HL-60/S4 (cell line): ENCODE measurements around the gene CLDND2.

ENCODE experiments used
- in situ Hi-C: fragments of 300-500 bp; cut with MboI; formaldehyde crosslinking; loops from 2 replicates; pipeline ENCODE4 v1.14.3; 2022; ENCODE audit warnings: low sequenced_read_pairs

CLDND2 gene

GRCh38 chr19:51356159-51356801 lies 12.5 kb downstream of the CLDND2 start:
- in situ Hi-C loops = no loop called here

- in situ Hi-C loops = no loop called here
These were observed 14.1 kb downstream of the CLDND2 start for GRCh38 chr19:51354742-51355148.

GRCh38 chr19:51354103-51354741 lies 14.6 kb downstream of the CLDND2 start:
- in situ Hi-C loops = no loop called here

- in situ Hi-C loops = no loop called here
These were observed 15.9 kb downstream of the CLDND2 start for GRCh38 chr19:51352783-51353360.

GRCh38 chr19:51351266-51351990 lies 17.4 kb downstream of the CLDND2 start:
- in situ Hi-C loops = no loop called here

- in situ Hi-C loops = no loop called here
These were observed 21.4 kb downstream of the CLDND2 start for GRCh38 chr19:51347209-51347928.

- in situ Hi-C loops = no loop called here
These were observed 22.1 kb downstream of the CLDND2 start for GRCh38 chr19:51346742-51347141.

GRCh38 chr19:51345076-51345620 lies 23.7 kb downstream of the CLDND2 start:
- in situ Hi-C loops = no loop called here

GRCh38 chr19:51342631-51343569 lies 25.9 kb downstream of the CLDND2 start:
- in situ Hi-C loops = no loop called here

GRCh38 chr19:51341976-51342580 lies 26.7 kb downstream of the CLDND2 start, which contains the start of gene VSIG10L:
VSIG10L (minus strand) TSS chr19:51342139; CDS start chr19:51342124, 15 bp downstream.
- in situ Hi-C loops = no loop called here

- in situ Hi-C loops = no loop called here
These were observed 27.7 kb downstream of the CLDND2 start for GRCh38 chr19:51341066-51341465.

- in situ Hi-C loops = loop anchor here (10.0 kb wide), 1 partner anchor 315 kb away; no protein-coding TSS in a partner anchor
These were observed 28.8 kb downstream of the CLDND2 start for GRCh38 chr19:51339687-51340656.

- in situ Hi-C loops = loop anchor here (10.0 kb wide), 1 partner anchor 316 kb away; no protein-coding TSS in a partner anchor
These were observed 29.5 kb downstream of the CLDND2 start for GRCh38 chr19:51339313-51339686.

- in situ Hi-C loops = loop anchor here (10.0 kb wide), 1 partner anchor 316 kb away; no protein-coding TSS in a partner anchor
These were observed 30.1 kb downstream of the CLDND2 start for GRCh38 chr19:51338563-51339312.

GRCh38 chr19:51337861-51338562 lies 30.8 kb downstream of the CLDND2 start:
- in situ Hi-C loops = loop anchor here (10.0 kb wide), 1 partner anchor 317 kb away; no protein-coding TSS in a partner anchor

- in situ Hi-C loops = loop anchor here (10.0 kb wide), 1 partner anchor 318 kb away; no protein-coding TSS in a partner anchor
These were observed 31.5 kb downstream of the CLDND2 start for GRCh38 chr19:51337141-51337860.
